ENCODE data around the gene JDP2.

JDP2 gene

GRCh38 chr14:75454963-75455546 is 27.2 kb downstream of the JDP2 start:
- peak; percentile 55 for DNase-seq (ENCODE audit: low read depth, low spot score)

GRCh38 chr14:75456069-75456996 is 28.5 kb downstream of the JDP2 start:
- no peak for DNase-seq (ENCODE audit: low read depth, low spot score)

DNA sequence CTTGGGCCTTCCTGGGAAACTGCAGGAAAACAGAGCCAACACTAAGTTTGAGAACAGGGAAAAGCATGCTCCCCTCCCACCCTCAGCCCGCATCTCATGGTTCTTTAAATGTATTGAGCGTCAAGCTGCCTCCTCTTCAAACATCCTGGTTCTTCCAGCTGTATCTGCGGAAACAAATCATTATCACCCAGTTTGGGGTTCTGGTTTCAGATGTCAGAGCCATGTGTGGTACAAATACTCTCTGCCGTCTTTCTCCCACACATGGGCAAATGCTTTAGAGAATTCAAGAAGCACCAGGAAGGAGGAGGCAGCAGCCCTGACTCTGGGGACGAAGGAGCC is 29.1 kb downstream of the JDP2 start:
- DNase-seq (ENCODE audit: low read depth, low spot score) = no peak

- no peak for DNase-seq (ENCODE audit: low read depth, low spot score)
Measured at GRCh38 chr14:75457648-75458165, 29.9 kb downstream of the JDP2 start.

- no peak for DNase-seq (ENCODE audit: low read depth, low spot score)
Measured at GRCh38 chr14:75458305-75458704, 30.5 kb downstream of the JDP2 start.

- DNase-seq (ENCODE audit: low read depth, low spot score) = no peak
Measured at GRCh38 chr14:75459099-75459741, 31.4 kb downstream of the JDP2 start.

GRCh38 chr14:75459791-75460190 is 32.0 kb downstream of the JDP2 start:
- no peak for DNase-seq (ENCODE audit: low read depth, low spot score)

- DNase-seq (ENCODE audit: low read depth, low spot score) = no peak
Measured at GRCh38 chr14:75460394-75460793, 32.6 kb downstream of the JDP2 start.

DNA sequence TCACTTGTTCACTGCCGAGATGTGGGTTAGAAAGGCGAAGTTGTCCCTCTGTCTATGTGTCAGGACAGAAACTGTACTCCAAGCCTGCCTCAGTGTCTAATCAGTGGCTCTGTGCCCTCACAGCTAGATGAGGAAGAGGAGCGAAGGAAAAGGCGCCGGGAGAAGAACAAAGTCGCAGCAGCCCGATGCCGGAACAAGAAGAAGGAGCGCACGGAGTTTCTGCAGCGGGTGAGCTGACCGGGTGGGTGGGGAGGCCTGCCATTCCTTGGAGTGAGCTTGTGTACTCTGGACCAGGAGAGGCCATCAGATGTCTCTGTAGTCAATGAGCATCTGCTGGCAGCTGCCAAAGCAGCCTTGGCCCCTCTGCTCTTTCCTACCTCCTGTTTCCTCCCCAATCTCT is 33.5 kb downstream of the JDP2 start:
- no peak for DNase-seq (ENCODE audit: low read depth, low spot score)

DNA sequence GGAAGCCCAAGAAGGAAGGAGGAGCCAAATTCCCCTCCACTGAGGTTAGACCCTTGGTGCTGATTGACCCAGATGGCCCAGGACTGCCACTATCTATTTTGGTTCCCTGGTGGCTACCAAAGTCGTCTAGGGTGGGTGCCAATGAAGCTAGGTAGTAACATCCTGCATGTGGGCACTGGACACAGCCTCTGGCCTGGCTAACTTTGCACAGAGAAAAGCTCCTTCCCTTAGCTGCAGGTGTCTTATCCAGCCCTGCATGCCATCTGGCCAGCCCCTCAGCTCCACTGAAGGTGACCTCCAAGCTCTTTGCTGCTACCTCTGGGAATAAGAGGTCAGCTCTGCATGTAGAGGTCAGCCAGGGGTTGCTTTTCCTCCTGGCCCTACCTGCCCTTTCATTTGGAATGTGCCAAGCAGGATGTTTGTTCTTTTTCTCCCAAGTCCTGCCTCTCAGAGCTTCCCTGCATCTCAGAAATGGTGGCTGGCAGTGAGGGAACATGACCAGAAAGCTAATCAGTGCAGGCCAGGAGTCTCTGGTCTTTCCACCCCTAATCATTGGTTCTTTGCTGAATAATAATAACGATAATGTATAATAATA is 34.0 kb downstream of the JDP2 start:
- DNase-seq (ENCODE audit: low read depth, low spot score) = no peak

- no peak for DNase-seq (ENCODE audit: low read depth, low spot score)
Measured at GRCh38 chr14:75464626-75465025, 36.8 kb downstream of the JDP2 start.

GRCh38 chr14:75467763-75468162 is 39.9 kb downstream of the JDP2 start:
- DNase-seq (ENCODE audit: low read depth, low spot score) = no peak

GRCh38 chr14:75469164-75469563 is 41.3 kb downstream of the JDP2 start:
- DNase-seq (ENCODE audit: low read depth, low spot score) = no peak

DNA sequence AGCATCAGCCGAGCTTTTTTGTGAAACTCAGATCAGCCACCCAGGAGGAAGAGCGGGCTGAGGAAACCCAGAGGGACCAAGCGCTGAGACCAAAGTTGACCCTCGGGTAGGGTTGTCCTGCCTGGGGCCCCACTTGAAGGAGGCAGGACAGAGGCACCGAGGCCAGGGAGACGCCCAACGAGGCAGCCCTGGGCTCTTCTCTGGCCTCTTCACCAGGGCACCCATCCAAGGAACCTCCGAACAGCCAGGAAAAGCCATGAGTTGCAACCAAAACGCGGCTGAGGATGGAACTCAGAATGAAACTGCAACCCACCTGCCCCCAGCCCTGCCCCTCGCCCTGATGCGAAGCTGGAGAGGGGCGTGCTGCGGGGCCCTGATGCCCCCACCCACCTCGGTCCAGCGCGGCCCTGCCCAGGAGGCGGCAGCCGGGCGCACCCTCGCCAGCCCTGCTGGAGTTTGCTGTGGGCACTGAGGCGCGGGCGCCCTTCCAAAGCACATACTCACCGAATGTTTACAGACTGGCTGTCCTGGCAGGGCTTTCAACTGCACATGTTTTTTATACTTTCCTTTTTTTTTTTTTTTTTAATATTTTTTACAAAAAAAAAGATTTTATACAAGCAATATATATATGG is 41.9 kb downstream of the JDP2 start:
- DNase-seq (ENCODE audit: low read depth, low spot score) = no peak

DNA sequence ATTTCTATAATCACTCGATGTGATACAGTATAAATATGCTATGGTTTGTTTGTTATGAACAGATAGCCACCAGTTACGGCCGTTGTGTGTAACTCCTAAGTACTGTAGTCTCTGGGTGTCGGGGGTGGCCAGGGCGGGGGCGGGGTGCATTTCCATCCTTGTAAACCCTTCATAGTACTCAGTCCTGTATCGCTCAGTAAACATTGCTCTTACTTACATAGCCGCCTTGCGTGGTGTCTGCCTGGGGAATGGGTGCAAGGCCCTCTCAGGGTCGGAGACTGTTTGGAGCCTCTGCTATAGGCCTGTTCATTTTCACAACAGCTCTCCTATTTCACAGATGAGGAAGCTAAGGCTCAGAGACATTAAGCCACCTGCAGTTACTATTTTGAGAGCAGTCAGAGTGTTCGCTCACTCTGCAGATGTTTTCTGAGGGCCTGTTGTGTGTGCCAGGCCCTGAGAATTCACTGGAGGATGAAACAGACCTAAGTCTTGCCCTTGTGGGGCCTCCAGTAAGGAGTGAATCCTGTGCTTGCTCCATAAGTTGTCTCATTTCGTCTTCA is 42.5 kb downstream of the JDP2 start:
- DNase-seq (ENCODE audit: low read depth, low spot score) = no peak

- DNase-seq (ENCODE audit: low read depth, low spot score) = no peak
Measured at GRCh38 chr14:75471059-75471458, 43.2 kb downstream of the JDP2 start.

GRCh38 chr14:75474127-75474526 is 46.3 kb downstream of the JDP2 start:
- DNase-seq (ENCODE audit: low read depth, low spot score) = peak; percentile 67

GRCh38 chr14:75476274-75476995 is 48.6 kb downstream of the JDP2 start:
- peak; percentile 49 for DNase-seq (ENCODE audit: low read depth, low spot score)

DNA sequence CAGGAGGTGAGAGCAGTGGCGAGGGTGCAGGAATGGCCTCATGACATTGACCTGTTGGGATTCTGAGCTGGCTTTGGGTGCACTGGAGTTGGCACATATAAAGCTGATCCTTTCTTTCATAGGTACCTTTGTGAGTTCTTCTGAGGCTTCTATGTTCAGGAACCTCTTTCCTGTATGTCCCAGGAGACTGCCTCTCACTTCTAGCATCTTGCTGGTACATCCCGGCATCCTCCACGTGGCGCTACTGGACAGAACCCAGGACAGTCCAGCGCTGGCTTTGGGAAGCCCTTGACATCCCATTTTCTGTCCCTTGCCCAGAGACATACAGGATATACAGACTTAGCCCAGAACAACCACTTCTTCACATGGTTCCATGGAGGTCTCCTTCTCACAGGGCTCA is 50.1 kb downstream of the JDP2 start:
- no peak for DNase-seq (ENCODE audit: low read depth, low spot score)

GRCh38 chr14:75479770-75480600 is 52.2 kb downstream of the JDP2 start:
- peak; percentile 54 for DNase-seq (ENCODE audit: low read depth, low spot score)

Data from ELF-1 (cell line).